K562 treated with DMSO at 1 percent for 24 hours (cell line): ENCODE results near the gene SETD2. TPM values are rescaled to one million over a fixed set of nuclear protein-coding genes. Genes with fewer than 3 reads are reported as not detected.

Experiments used
- total RNA-seq: library from RNA; unstranded; fragments of 300-600 nt; gene quantifications from 2 replicates; pipeline ENCODE4 v1.2.3, GENCODE V29; 2022; ENCODE audit warnings: low read depth; ENCODE audit not compliant: insufficient read depth

SETD2 gene
- 18.0 and 21.2 TPM in 2 replicates for total RNA-seq

GRCh38 chr3:47164007-47164881 lies at the start of gene SETD2:
Gene SETD2, minus strand, starts transcription at chr3:47164113. Its CDS starts 189 bp downstream, at chr3:47163924.

DNA sequence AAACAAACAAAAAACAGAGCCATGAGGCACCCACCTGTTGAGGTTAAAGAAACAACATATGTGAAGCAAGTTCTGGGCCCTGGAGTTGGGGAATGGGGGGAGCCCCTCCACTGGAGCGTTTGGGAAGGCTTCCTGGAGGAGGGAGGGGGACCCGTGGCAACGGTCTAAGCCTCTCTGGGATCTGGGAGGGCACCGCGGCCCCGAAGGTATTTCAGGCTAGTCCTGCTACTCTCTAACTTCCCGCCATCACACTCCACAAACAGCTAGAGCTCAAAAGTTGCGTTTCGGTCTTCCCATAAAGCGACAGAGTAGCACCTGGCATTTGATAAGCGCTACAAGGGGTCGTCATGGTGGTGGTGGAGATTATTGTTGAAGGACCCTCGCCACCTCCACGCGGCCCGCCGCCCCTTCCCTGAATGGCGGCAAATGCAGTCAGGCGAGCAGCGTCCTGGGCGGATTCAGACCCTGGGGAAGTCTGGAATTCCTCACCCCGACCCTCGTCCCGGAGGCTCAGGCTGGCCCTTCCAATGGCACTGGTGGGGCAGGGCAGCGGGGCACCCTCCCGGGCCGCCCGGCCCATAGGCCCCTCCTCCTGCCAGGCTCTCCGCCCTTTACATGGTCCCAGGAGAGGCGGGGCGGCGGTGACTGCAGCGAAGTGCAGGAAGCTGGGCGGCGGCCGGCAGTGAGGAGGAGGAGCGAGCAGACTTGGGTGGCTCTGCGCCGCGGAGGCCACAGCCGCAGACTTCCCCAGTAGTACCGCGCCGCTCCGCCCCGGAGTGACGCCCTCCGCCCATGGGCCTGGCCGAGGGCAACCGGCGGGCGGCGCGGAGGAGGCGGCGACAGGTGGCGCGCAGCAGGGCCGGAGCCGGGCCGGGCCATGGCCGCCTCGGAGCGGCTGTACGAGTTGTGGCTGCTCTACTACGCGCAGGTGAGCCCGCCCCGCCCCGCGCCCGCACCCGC lies 184.6 kb downstream of the SETD2 start, which contains the start of gene NBEAL2:
Gene NBEAL2, plus strand, starts transcription at position 682 of the 960 bp plus-strand sequence. Its CDS starts 196 bp downstream, at position 878.

GRCh38 chr3:46976326-46977190 lies 187.4 kb downstream of the SETD2 start, which contains the start of gene CCDC12:
Gene CCDC12, minus strand, starts transcription at chr3:46976745. Its CDS starts 13 bp downstream, at chr3:46976732.

Other genes starting within 250 kb of the SETD2 start
- gene CCDC12, start 187.4 kb downstream of the SETD2 start, total RNA-seq: 88.6 and 95.9 TPM in 2 replicates
- gene NBEAL2, start 184.4 kb downstream of the SETD2 start, total RNA-seq: 91.0 and 107 TPM in 2 replicates
- gene KIF9, start 118.7 kb upstream of the SETD2 start, total RNA-seq: 8.0 and 9.1 TPM in 2 replicates
- gene KLHL18, start 118.8 kb upstream of the SETD2 start, total RNA-seq: 40.6 and 79.0 TPM in 2 replicates
- gene PTPN23, start 216.9 kb upstream of the SETD2 start, total RNA-seq: 52.6 and 58.9 TPM in 2 replicates